ENCODE results near the gene ADAMTS12. TPM values are rescaled to one million over a fixed set of nuclear protein-coding genes. Genes with fewer than 3 reads are reported as not detected.

Gene ADAMTS12
- total RNA-seq, 4 donors from 2014 or later, result 2.3 to 6.0 (median 4.2) TPM

DNA sequence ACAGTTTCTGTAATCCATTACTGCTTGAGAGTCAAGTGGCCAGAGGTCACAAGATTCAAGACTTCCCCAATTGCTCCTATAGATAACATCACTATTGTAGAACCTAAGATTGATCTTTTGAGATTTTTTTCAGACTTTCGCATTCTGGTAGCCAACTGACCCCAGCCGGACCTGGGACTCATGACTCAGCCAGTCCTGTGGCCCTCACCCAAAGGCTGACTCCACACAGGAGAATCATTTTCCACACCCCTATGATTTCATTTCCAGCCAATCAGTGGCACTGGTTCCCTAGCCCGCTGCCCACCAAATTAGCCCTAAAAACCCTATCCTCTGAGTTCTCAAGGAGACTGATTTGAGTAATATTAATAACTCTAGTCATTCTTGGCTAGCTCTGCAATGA is 414.8 kb downstream of the ADAMTS12 start:
- no peak for DNase-seq (ENCODE audit: extremely low spot score)
- TF ChIP-seq, protein P1, sequence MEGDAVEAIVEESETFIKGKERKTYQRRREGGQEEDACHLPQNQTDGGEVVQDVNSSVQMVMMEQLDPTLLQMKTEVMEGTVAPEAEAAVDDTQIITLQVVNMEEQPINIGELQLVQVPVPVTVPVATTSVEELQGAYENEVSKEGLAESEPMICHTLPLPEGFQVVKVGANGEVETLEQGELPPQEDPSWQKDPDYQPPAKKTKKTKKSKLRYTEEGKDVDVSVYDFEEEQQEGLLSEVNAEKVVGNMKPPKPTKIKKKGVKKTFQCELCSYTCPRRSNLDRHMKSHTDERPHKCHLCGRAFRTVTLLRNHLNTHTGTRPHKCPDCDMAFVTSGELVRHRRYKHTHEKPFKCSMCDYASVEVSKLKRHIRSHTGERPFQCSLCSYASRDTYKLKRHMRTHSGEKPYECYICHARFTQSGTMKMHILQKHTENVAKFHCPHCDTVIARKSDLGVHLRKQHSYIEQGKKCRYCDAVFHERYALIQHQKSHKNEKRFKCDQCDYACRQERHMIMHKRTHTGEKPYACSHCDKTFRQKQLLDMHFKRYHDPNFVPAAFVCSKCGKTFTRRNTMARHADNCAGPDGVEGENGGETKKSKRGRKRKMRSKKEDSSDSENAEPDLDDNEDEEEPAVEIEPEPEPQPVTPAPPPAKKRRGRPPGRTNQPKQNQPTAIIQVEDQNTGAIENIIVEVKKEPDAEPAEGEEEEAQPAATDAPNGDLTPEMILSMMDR (IDR thresholded peaks at IDR 0.05), result no peak
- no peak for TF ChIP-seq EP300 (IDR thresholded peaks at IDR 0.05)
- TF ChIP-seq POLR2A (IDR thresholded peaks at IDR 0.05; ENCODE audit: low read depth), result no peak
- TF ChIP-seq POLR2AphosphoS5 (IDR thresholded peaks at IDR 0.05), result no peak
- Histone ChIP-seq H3K27me3 (no peaks in the 10 kb centered on the region), H3K4me3 (no peak overlapping the region), H3K9me3 (no peaks in the 10 kb centered on the region), H3K4me1 (no peaks in the 10 kb centered on the region), H3K27ac (replicated peaks in 1 of 4) (no peak overlapping the region), H3K36me3 (peaks cover 10 to 67% (median 43%) of the 10 kb centered on the region in 4 donors)
- intact Hi-C loops (cut with DNase I), result no loop called here
- 94% methylated on average over 3 of the region's 3 CpGs for WGBS

GRCh38 chr5:33475706-33476105 is 416.1 kb downstream of the ADAMTS12 start:
- no peak overlapping the region for H3K27ac ChIP-seq (replicated peaks in 1 of 4)
- no peaks in the 10 kb centered on the region for H3K27me3 ChIP-seq
- H3K9me3 ChIP-seq, result no peaks in the 10 kb centered on the region
- intact Hi-C loops (cut with DNase I), result no loop called here
- H3K4me3 ChIP-seq, result no peak overlapping the region
- WGBS, result 84% methylated on average over 5 of the region's 5 CpGs
- no peak for DNase-seq (ENCODE audit: extremely low spot score)
- H3K4me1 ChIP-seq, result no peaks in the 10 kb centered on the region
- peaks cover 23 to 80% (median 56%) of the 10 kb centered on the region in 4 donors for H3K36me3 ChIP-seq
- TF ChIP-seq, protein P1 (IDR thresholded peaks at IDR 0.05), result no peak
- TF ChIP-seq POLR2A (IDR thresholded peaks at IDR 0.05; ENCODE audit: low read depth) (no peak), EP300 (IDR thresholded peaks at IDR 0.05) (no peak), POLR2AphosphoS5 (IDR thresholded peaks at IDR 0.05) (no peak)

- 97% methylated on average over 3 of the region's 3 CpGs for WGBS
- no peak for DNase-seq (ENCODE audit: extremely low spot score)
- TF ChIP-seq, protein P1 (IDR thresholded peaks at IDR 0.05), result no peak
- TF ChIP-seq EP300 (IDR thresholded peaks at IDR 0.05) (no peak), POLR2AphosphoS5 (IDR thresholded peaks at IDR 0.05) (no peak), POLR2A (IDR thresholded peaks at IDR 0.05; ENCODE audit: low read depth) (no peak)
- H3K9me3 ChIP-seq, result no peaks in the 10 kb centered on the region
- H3K4me3 ChIP-seq, result no peak overlapping the region
- H3K27ac ChIP-seq (replicated peaks in 1 of 4), result no peak overlapping the region
- intact Hi-C loops (cut with DNase I), result no loop called here
- H3K27me3 ChIP-seq, result no peaks in the 10 kb centered on the region
- peaks cover 30 to 82% (median 62%) of the 10 kb centered on the region in 4 donors for H3K36me3 ChIP-seq
- H3K4me1 ChIP-seq, result no peaks in the 10 kb centered on the region
Measured at GRCh38 chr5:33474931-33475499, 416.8 kb downstream of the ADAMTS12 start.

GRCh38 chr5:33474004-33474403 is 417.8 kb downstream of the ADAMTS12 start:
- TF ChIP-seq EP300 (IDR thresholded peaks at IDR 0.05), result no peak
- TF ChIP-seq, protein P1 (IDR thresholded peaks at IDR 0.05), result no peak
- TF ChIP-seq POLR2AphosphoS5 (IDR thresholded peaks at IDR 0.05), result no peak
- TF ChIP-seq POLR2A (IDR thresholded peaks at IDR 0.05; ENCODE audit: low read depth), result no peak
- Histone ChIP-seq H3K4me1 (no peaks in the 10 kb centered on the region), H3K27me3 (no peaks in the 10 kb centered on the region), H3K27ac (replicated peaks in 1 of 4) (no peak overlapping the region), H3K4me3 (no peak overlapping the region), H3K36me3 (peaks cover 36 to 81% (median 68%) of the 10 kb centered on the region in 4 donors), H3K9me3 (no peaks in the 10 kb centered on the region)
- DNase-seq (ENCODE audit: extremely low spot score), result no peak
- intact Hi-C loops (cut with DNase I), result no loop called here
- 97% methylated on average over 2 of the region's 2 CpGs for WGBS

Small RNA genes lying within 50 kb of the gene (small RNA-seq; reads per million reads assigned to genes)
- 0 reads per million in 3 donors for gene RNU6-923P

Other genes starting within 250 kb of the ADAMTS12 start
- not detected for gene RXFP3, start 44.4 kb upstream of the ADAMTS12 start, total RNA-seq
- under 1 TPM in 1 of 4 donors, not detected in 3; 0.26 TPM for gene SLC45A2, start 92.7 kb upstream of the ADAMTS12 start, total RNA-seq
- 10 to 100 TPM in 2 of 4 donors, 1 to 10 TPM in 2; 6.1 to 12.7 (median 9.5) TPM for gene AMACR, start 116.1 kb upstream of the ADAMTS12 start, total RNA-seq
- gene C1QTNF3, start 151.2 kb upstream of the ADAMTS12 start, total RNA-seq, result 10 to 100 TPM in 3 of 4 donors, 1 to 10 TPM in 1; 4.8 to 32.8 (median 18.1) TPM